Left lung (tissue), 10 donors: ENCODE data around the gene DOCK4. TPM values are rescaled to one million over a fixed set of nuclear protein-coding genes. Genes with fewer than 3 reads are reported as not detected.
A peak's percentile ranks its signal among the peaks of the same experiment; 100 is the strongest.

Experiments used
- ATAC-seq: fragments of 200-7000 bp; cut with Tn5 transposase; one replicate; pipeline ENCODE4 v1.9.1; 2020; ENCODE audit warnings: moderate library complexity
- DNase-seq, 4 donors: peaks; one replicate each; pipeline ENCODE4 v3.0.0-alpha.2; 2013 to 2020
- H3K27ac ChIP-seq, 2 donors: fragments of 200-600 bp; sonication (generic) in 1 of 2; one replicate each; pipeline versions ENCODE4 v1.5.0 to v1.8.0; 2020 to 2021
- H3K27me3 ChIP-seq, 2 donors: fragments of 200-600 bp; sonication (generic) in 1 of 2; one replicate each; pipeline versions ENCODE4 v1.5.0 to v1.8.0; 2020 to 2021
- H3K36me3 ChIP-seq, 2 donors: fragments of 200-600 bp; sonication (generic) in 1 of 2; one replicate each; pipeline versions ENCODE4 v1.5.0 to v1.8.0; 2020 to 2021
- H3K4me1 ChIP-seq, 2 donors: fragments of 200-600 bp; one replicate each; pipeline ENCODE4 v1.8.0; 2021
- H3K4me3 ChIP-seq, 2 donors: fragments of 200-600 bp; sonication (generic) in 1 of 2; one replicate each; pipeline versions ENCODE4 v1.5.0 to v1.8.0; 2020 to 2021; ENCODE audit warnings: mild to moderate bottlenecking in 1 of 2
- H3K9me3 ChIP-seq, 2 donors: fragments of 200-600 bp; sonication (generic) in 1 of 2; one replicate each; pipeline versions ENCODE4 v1.5.0 to v1.8.0; 2020 to 2021
- CTCF ChIP-seq, 2 donors: fragments of 200-600 bp; sonication (generic) in 1 of 2; IDR thresholded peaks; one replicate each; pipeline versions ENCODE4 v1.5.0 to v1.8.0; 2021; ENCODE audit warnings: antibody characterized with exemption in 2 of 2
- intact Hi-C, 2 donors: fragments of 100-400 bp; cut with DNase I; formaldehyde crosslinking; loops; one replicate each; pipeline versions ENCODE4 v1.11.2 to v1.14.2; 2022
- polyA plus RNA-seq, 6 donors: library from polyadenylated mRNA; unstranded; fragments of 120-200 nt; gene quantifications; one replicate each; pipeline ENCODE4 v1.2.1, GENCODE V29; 2013; ENCODE audit not compliant: insufficient read length in 6 of 6
- total RNA-seq, 2 donors: library from RNA; stranded (reverse); fragmentation: NEBNext Ultra II Directional; extraction: Animal tissue kit (Norgen Biotek cat#: 25700); gene quantifications; one replicate each; pipeline ENCODE4 v1.2.1, GENCODE V29; 2021
- donor health status: DM: no; HTN: yes; CAD: no.
- donor health status: DM: no; HTN: no; CAD: no.

The DOCK4 gene
- total and polyA plus RNA-seq, 8 donors, result 38.9 to 64.3 (median 52.5) TPM

DNA sequence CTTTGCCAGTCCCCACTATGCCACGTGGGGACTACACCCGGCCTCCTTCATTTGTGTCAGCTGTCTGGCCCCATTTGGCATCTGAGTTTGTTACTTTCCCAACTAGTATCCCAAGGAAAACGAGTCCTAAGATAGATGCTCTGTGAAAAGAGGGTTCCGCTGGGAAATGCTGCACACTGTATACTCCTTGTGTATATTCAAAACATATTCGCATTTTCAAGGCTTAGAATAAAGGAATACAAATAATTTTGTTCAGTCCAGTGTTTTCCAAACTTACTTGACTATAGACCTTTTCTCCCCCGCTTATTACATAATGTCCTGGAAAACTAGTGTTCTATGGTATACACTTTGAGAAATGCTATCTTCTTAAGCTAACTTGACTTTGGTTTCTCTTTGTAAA lies 476.1 kb downstream of the DOCK4 start:
- Histone ChIP-seq H3K27me3 (no peaks in the 10 kb centered on the region), H3K36me3 (peaks cover 0 to 33% of the 10 kb centered on the region in 2 donors), H3K27ac (no peak overlapping the region), H3K9me3 (no peaks in the 10 kb centered on the region), H3K4me1 (no peaks in the 10 kb centered on the region), H3K4me3 (no peak overlapping the region)
- intact Hi-C loops, result no loop called here
- DNase-seq, result no peak
- ATAC-seq, result no peak
- TF ChIP-seq CTCF (IDR thresholded peaks at IDR 0.05), result no peak

GRCh38 chr7:111729483-111729882 lies 476.7 kb downstream of the DOCK4 start:
- Histone ChIP-seq H3K9me3 (no peaks in the 10 kb centered on the region), H3K4me1 (no peaks in the 10 kb centered on the region), H3K36me3 (peaks cover 0 to 28% of the 10 kb centered on the region in 2 donors), H3K27ac (no peak overlapping the region), H3K27me3 (no peaks in the 10 kb centered on the region), H3K4me3 (no peak overlapping the region)
- TF ChIP-seq CTCF (IDR thresholded peaks at IDR 0.05), result no peak
- DNase-seq (no peak), ATAC-seq (no peak)
- intact Hi-C loops, result no loop called here

DNA sequence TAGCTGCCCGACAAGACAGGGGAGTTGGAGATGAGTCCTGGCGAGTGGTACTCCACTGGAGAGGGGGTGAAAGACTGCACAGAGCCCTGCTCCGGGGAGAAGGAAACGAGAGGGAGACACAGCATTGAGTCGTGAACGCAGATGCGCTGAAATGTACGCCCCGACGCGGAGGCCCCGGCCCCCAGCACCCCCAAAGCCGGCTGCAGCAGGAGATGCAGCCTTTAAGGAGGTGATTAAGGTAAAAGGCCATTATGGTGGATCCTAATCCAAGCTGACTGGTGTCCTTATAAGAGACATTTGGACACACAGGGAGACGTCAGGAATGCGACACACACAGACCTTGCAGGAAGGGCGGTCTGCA lies 477.6 kb downstream of the DOCK4 start:
- TF ChIP-seq CTCF (IDR thresholded peaks at IDR 0.05), result no peak
- ATAC-seq (no peak), DNase-seq (no peak)
- no peak overlapping the region for H3K4me3 ChIP-seq
- no peak overlapping the region for H3K27ac ChIP-seq
- peaks cover 0 to 28% of the 10 kb centered on the region in 2 donors for H3K36me3 ChIP-seq
- intact Hi-C loops, result no loop called here
- no peaks in the 10 kb centered on the region for H3K9me3 ChIP-seq
- no peaks in the 10 kb centered on the region for H3K4me1 ChIP-seq
- H3K27me3 ChIP-seq, result no peaks in the 10 kb centered on the region

DNA sequence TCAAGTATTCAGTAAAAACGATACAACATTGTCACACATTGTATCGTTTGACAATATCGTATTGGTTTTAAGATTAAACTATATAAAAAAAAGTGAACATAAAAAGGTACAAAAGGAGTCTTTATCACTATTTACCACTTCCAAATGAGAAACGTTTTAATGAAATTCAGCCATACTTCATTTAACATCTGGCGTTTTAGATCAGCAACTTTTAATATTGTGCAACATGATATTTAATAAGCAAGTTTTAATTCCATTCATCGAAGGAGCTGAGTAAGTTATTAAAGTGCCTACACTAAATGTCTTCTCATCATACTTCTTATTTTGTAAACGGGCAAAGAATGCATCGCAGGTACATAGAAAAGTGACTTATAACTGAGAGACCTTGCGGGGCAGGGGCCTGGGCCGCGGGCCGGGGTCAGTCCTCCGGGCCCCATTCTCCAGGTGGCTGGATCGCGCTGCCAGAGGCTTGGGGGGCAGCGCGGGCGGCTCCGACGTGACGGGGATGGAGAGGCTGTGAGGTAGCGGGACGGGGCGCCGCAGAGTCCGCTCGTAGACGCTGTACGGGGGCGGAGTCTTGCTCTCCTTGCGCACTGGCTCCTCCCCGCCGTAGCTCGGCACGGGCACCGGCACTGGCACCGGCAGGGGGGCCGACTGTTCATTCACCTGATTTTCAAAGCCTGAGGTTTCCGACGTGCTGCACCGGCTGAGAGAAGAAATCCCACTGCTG lies 478.1 kb downstream of the DOCK4 start:
- no peak for TF ChIP-seq CTCF (IDR thresholded peaks at IDR 0.05)
- H3K4me1 ChIP-seq, result no peaks in the 10 kb centered on the region
- DNase-seq, result peak in 1 of 4 donors; percentile 76
- intact Hi-C loops, result no loop called here
- no peaks in the 10 kb centered on the region for H3K27me3 ChIP-seq
- no peak overlapping the region for H3K27ac ChIP-seq
- no peaks in the 10 kb centered on the region for H3K9me3 ChIP-seq
- peaks cover 0 to 25% of the 10 kb centered on the region in 2 donors for H3K36me3 ChIP-seq
- no peak for ATAC-seq
- H3K4me3 ChIP-seq, result no peak overlapping the region

DNA sequence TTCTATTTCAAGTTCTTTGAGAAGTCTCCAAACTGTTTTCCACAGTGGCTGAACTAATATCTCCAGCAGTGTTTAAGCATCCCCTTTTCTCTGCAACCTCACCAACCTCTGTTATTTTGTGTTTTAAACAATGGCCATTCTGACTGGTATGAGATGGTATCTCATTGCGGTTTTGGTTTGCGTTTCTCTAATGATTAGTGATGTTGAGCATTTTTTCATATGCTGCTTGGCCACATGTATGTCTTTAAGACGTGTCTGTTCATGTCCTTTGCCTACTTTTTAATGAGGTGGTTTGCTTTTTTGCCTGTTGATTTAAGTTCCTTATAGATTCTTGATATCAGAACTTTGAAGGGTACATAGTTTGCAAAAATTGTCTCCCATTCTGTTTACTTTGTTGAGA lies 487.3 kb downstream of the DOCK4 start:
- intact Hi-C loops, result no loop called here
- Histone ChIP-seq H3K27me3 (no peaks in the 10 kb centered on the region), H3K27ac (no peak overlapping the region)

More for the DNA sequence above, 487.3 kb downstream of the DOCK4 start:
- H3K4me3 ChIP-seq, result no peak overlapping the region
- DNase-seq (no peak), ATAC-seq (no peak)
- no peaks in the 10 kb centered on the region for H3K4me1 ChIP-seq
- no peaks in the 10 kb centered on the region for H3K36me3 ChIP-seq
- H3K9me3 ChIP-seq, result peaks cover 0 to 6% of the 10 kb centered on the region in 2 donors
- no peak for TF ChIP-seq CTCF (IDR thresholded peaks at IDR 0.05)
